Fibroblast of pulmonary artery (primary cell): ENCODE data around the gene IMP4.

Experiments
- DNase-seq: peaks from one replicate; pipeline ENCODE4 v3.0.0-alpha.2; 2010; ENCODE audit warnings: low read depth
- H3K4me3 ChIP-seq: replicated peaks from 2 replicates; pipeline ENCODE4 v1.5.1; 2011; ENCODE audit warnings: low read depth, mild to moderate bottlenecking, control low read depth, low read length, moderate library complexity
- CTCF ChIP-seq: IDR thresholded peaks from 2 replicates; pipeline ENCODE4 v1.5.1; 2011; ENCODE audit warnings: mild to moderate bottlenecking, control low read depth, low read length, inconsistent platforms; ENCODE audit errors: missing control alignments

IMP4 gene

GRCh38 chr2:130342533-130343275 is at the start of gene IMP4:
IMP4 (plus strand) TSS chr2:130342897; CDS start chr2:130342933, 36 bp downstream.
- H3K4me3 ChIP-seq: peak within 1 kb of the TSS; percentile 86
- peak; percentile 100 for DNase-seq
- TF ChIP-seq CTCF: peak; percentile 33

GRCh38 chr2:130300258-130300969 is 42.3 kb upstream of the IMP4 start:
- no peak for TF ChIP-seq CTCF
- H3K4me3 ChIP-seq: no peak overlapping the region
- no peak for DNase-seq

GRCh38 chr2:130300970-130301348 is 41.7 kb upstream of the IMP4 start:
- DNase-seq: no peak
- no peak overlapping the region for H3K4me3 ChIP-seq
- no peak for TF ChIP-seq CTCF

- no peak for DNase-seq
- H3K4me3 ChIP-seq: no peak overlapping the region
- no peak for TF ChIP-seq CTCF
Measured at GRCh38 chr2:130302164-130302886, 40.4 kb upstream of the IMP4 start.

GRCh38 chr2:130303169-130303568 is 39.5 kb upstream of the IMP4 start:
- H3K4me3 ChIP-seq: no peak overlapping the region
- TF ChIP-seq CTCF: no peak
- no peak for DNase-seq

- DNase-seq: no peak
- TF ChIP-seq CTCF: no peak
- no peak overlapping the region for H3K4me3 ChIP-seq
Measured at GRCh38 chr2:130304726-130305125, 38.0 kb upstream of the IMP4 start.
